Caco-2 (cell line): Measurements from ENCODE around the gene XXYLT1. TPM values are rescaled to one million over a fixed set of nuclear protein-coding genes. Genes with fewer than 3 reads are reported as not detected.

Experiments
- BruUV-seq: library from RNA; stranded (reverse); fragments of 400-500 nt; replicated peaks from 2 replicates; lab custom pipeline; 2021; lab: Mats Ljungman, UMichigan
- CTCF ChIA-PET: fragments of 300-600 bp; sonication (Branson Sonifier 250); formaldehyde crosslinking; loops from one replicate; lab custom pipeline; 2022; ENCODE audit warnings: antibody characterized with exemption; lab: Charles Lee
- POLR2A ChIA-PET: fragments of 300-600 bp; sonication (Branson Sonifier 250); formaldehyde crosslinking; loops from one replicate; lab custom pipeline; 2022; ENCODE audit warnings: antibody characterized with exemption; lab: Charles Lee
- DNase-seq, 2 experiments: peaks; one replicate each; pipeline versions ENCODE4 v3.0.0 to v3.0.0-alpha.2; 2020 to 2022
- H3K27me3 ChIP-seq: replicated peaks from 2 replicates; pipeline ENCODE4 v1.6.0; 2011; ENCODE audit warnings: low read length; ENCODE audit not compliant: control insufficient read depth, insufficient read depth
- H3K36me3 ChIP-seq: 2 replicates; pipeline ENCODE4 v1.5.1; 2011; ENCODE audit warnings: low read length; ENCODE audit not compliant: control insufficient read depth, insufficient read depth
- H3K4me1 ChIP-seq: fragments of 250-450 bp; sonication (Bioruptor Pico); 2 replicates; pipeline ENCODE4 v1.5.1; 2020; ENCODE audit warnings: mild to moderate bottlenecking
- H3K4me3 ChIP-seq: 2 replicates; pipeline ENCODE4 v1.5.1; 2011; ENCODE audit warnings: low read depth, mild to moderate bottlenecking, control low read depth, low read length
- H3K9me3 ChIP-seq: fragments of 250-450 bp; sonication (Bioruptor Pico); 2 replicates; pipeline ENCODE4 v1.5.1; 2020; ENCODE audit warnings: mild to moderate bottlenecking, moderate library complexity
- H3K27ac Mint-ChIP-seq: one replicate; pipeline ENCODE4 v1.8.0; 2022; ENCODE audit warnings: mixed read lengths; ENCODE audit not compliant: unreplicated experiment
- H3K27me3 Mint-ChIP-seq: one replicate; pipeline ENCODE4 v1.8.0; 2022; ENCODE audit warnings: mixed read lengths; ENCODE audit not compliant: insufficient read depth, unreplicated experiment
- H3K36me3 Mint-ChIP-seq: one replicate; pipeline ENCODE4 v1.8.0; 2022; ENCODE audit warnings: mild to moderate bottlenecking, mixed read lengths; ENCODE audit not compliant: insufficient read depth, unreplicated experiment
- H3K4me1 Mint-ChIP-seq: one replicate; pipeline ENCODE4 v1.8.0; 2022; ENCODE audit warnings: low read depth, mixed read lengths; ENCODE audit not compliant: unreplicated experiment
- H3K4me3 Mint-ChIP-seq: one replicate; pipeline ENCODE4 v1.8.0; 2022; ENCODE audit warnings: mild to moderate bottlenecking, moderate library complexity, mixed read lengths; ENCODE audit not compliant: unreplicated experiment
- H3K9me3 Mint-ChIP-seq: one replicate; pipeline ENCODE4 v1.8.0; 2022; ENCODE audit warnings: mixed read lengths; ENCODE audit not compliant: unreplicated experiment
- intact Hi-C: fragments of 100-400 bp; cut with micrococcal nuclease; formaldehyde crosslinking; loops from one replicate; pipeline ENCODE4 v1.10.0; 2022; ENCODE audit not compliant: unreplicated experiment
- total RNA-seq: library from RNA; stranded (reverse); gene quantifications from 2 replicates; pipeline ENCODE4 v1.2.3, GENCODE V29; 2022
- TF ChIP-seq, protein P1 (sequence below), 2 experiments: fragments of 200-600 bp in 1 of 2; IDR thresholded peaks; 1 replicate in 1 of 2; 2 replicates in 1 of 2; pipeline versions ENCODE4 v1.5.1 to v1.8.0; 2011 to 2022; ENCODE audit warnings: antibody characterized with exemption in 1 of 2, control low read depth in 1 of 2, inconsistent platforms in 1 of 2, low read depth in 1 of 2, low read length in 1 of 2, mild to moderate bottlenecking in 1 of 2, moderate library complexity in 1 of 2; ENCODE audit not compliant: insufficient read depth in 1 of 2, severe bottlenecking in 1 of 2, unreplicated experiment in 1 of 2

XXYLT1 gene
- total RNA-seq, 1 experiment from 2014 or later, result 14.2 TPM

DNA sequence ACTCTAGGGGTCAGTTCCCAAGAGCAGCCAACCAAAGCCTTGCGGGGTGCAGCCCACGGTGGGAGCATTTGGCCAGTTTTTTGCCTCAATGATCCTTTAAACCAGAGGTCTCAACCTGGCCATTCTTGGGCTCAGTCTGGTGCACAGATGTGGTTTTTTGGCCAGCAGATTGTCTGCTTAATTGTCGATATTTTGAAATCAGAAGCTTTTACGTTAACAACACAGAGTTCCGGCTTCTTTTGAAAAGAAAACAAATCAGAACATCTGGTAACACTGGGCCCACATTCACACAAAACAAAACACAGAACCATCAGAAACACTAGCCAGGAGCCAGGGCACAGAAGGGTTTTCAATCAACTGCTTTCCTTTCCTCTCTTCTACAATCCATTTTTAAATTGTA, 127.7 kb downstream of the XXYLT1 start:
- ChIA-PET CTCF (no interaction called here), POLR2A (no interaction called here)
- intact Hi-C loops, result no loop called here
- Mint-ChIP-seq H3K9me3 (peaks cover 10% of the 10 kb centered on the region), H3K27ac (no peak overlapping the region), H3K36me3 (no peaks in the 10 kb centered on the region), H3K27me3 (no peaks in the 10 kb centered on the region), H3K4me3 (no peak overlapping the region), H3K4me1 (peaks cover 8% of the 10 kb centered on the region)
- no peaks in the 10 kb centered on the region for H3K27me3 ChIP-seq
- TF ChIP-seq, protein P1, sequence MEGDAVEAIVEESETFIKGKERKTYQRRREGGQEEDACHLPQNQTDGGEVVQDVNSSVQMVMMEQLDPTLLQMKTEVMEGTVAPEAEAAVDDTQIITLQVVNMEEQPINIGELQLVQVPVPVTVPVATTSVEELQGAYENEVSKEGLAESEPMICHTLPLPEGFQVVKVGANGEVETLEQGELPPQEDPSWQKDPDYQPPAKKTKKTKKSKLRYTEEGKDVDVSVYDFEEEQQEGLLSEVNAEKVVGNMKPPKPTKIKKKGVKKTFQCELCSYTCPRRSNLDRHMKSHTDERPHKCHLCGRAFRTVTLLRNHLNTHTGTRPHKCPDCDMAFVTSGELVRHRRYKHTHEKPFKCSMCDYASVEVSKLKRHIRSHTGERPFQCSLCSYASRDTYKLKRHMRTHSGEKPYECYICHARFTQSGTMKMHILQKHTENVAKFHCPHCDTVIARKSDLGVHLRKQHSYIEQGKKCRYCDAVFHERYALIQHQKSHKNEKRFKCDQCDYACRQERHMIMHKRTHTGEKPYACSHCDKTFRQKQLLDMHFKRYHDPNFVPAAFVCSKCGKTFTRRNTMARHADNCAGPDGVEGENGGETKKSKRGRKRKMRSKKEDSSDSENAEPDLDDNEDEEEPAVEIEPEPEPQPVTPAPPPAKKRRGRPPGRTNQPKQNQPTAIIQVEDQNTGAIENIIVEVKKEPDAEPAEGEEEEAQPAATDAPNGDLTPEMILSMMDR (IDR thresholded peaks at IDR 0.05; ENCODE audit: insufficient read depth in 1 of 2, low read depth in 1 of 2, low read length in 1 of 2, severe bottlenecking in 1 of 2, unreplicated experiment in 1 of 2), result no peak
- peaks cover 6% of the 10 kb centered on the region; the same call in 1 of the 2 replicates for H3K9me3 ChIP-seq
- BruUV-seq, result no TSS peak
- no peaks in the 10 kb centered on the region for H3K36me3 ChIP-seq
- H3K4me3 ChIP-seq, result no peak overlapping the region
- no peak for DNase-seq
- H3K4me1 ChIP-seq, result peaks cover 9% of the 10 kb centered on the region; the same call in 1 of the 2 replicates

DNA sequence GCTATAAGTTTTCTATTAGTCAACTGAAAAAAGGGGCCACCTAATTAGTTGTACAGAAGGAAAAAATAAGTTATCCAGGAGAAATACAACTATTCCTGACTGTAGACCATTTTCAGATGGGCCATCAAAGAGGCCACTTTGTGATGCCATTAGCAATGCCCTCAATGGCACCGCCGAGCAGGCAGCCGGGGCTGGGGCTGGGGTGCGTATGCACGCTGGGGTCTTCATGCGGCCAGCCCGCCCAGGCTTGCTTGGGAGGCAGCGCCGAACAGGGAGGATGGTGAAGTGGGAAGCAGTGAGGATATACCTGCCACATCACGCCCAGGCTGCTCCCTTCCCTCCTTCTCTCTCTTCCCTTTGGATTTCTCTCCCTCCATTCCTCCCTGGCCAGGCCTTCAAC, 128.4 kb downstream of the XXYLT1 start:
- Histone ChIP-seq H3K9me3 (peaks cover 6% of the 10 kb centered on the region; the same call in 1 of the 2 replicates), H3K4me1 (peaks cover 9% of the 10 kb centered on the region; the same call in 1 of the 2 replicates), H3K27me3 (no peaks in the 10 kb centered on the region), H3K4me3 (no peak overlapping the region), H3K36me3 (no peaks in the 10 kb centered on the region)
- peaks cover 8% of the 10 kb centered on the region for H3K4me1 Mint-ChIP-seq
- H3K4me3 Mint-ChIP-seq, result no peak overlapping the region
- ChIA-PET POLR2A (no interaction called here), CTCF (no interaction called here)
- H3K9me3 Mint-ChIP-seq, result peaks cover 10% of the 10 kb centered on the region
- TF ChIP-seq, protein P1 (IDR thresholded peaks at IDR 0.05; ENCODE audit: insufficient read depth in 1 of 2, low read depth in 1 of 2, low read length in 1 of 2, severe bottlenecking in 1 of 2, unreplicated experiment in 1 of 2), result no peak
- H3K27me3 Mint-ChIP-seq, result no peaks in the 10 kb centered on the region
- no peak for DNase-seq
- no TSS peak for BruUV-seq
- intact Hi-C loops, result no loop called here
- H3K27ac Mint-ChIP-seq, result no peak overlapping the region
- no peaks in the 10 kb centered on the region for H3K36me3 Mint-ChIP-seq

DNA sequence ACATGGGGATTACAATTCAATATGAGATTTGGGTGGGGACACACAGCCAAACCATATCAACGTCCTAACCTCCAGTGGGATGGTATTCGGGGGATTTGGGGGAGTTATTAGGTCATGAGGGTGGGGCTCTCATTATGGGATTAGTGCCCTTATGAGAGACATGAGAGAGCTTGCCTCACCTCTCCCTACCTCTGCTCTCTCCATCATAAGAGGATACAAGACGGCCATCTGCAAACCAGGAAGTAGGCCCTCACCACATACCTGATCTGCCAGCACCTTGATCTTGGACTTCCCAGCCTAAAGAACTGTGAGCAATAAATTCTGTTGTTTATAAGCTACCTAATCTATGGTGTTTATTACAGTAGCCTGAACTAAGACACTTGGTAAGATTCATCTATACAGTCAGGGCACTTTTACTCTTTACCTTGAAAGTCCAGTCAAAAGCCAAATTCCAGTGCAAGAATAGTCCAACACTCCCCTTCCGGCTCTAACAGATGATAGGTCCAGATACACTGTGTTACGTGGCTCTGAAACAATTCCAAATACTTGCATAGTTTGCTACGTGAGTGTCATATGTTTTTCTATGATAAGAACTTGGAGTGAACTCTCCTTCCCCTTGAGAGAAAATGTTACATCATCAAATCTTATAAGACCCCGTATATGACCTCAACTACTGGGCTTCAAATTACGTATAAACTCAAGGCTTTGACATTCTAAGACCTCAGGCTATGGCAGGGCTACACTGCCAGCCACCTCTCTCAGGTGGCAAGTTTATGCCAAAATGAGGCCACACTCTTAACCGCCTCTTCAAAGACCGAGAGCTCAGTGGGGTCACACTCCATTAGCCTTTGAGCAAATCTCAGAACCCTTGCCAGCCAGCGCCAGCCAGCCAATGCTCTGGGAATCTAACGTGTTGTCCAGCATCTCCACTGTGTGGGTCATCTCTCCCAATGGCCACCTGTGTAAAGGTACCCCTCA, 129.9 kb downstream of the XXYLT1 start:
- intact Hi-C loops, result no loop called here
- H3K4me1 Mint-ChIP-seq, result peaks cover 8% of the 10 kb centered on the region
- Histone ChIP-seq H3K9me3 (peaks cover 6% of the 10 kb centered on the region; the same call in 1 of the 2 replicates), H3K27me3 (no peaks in the 10 kb centered on the region), H3K4me3 (no peak overlapping the region), H3K36me3 (no peaks in the 10 kb centered on the region), H3K4me1 (peaks cover 9% of the 10 kb centered on the region; the same call in 1 of the 2 replicates)
- ChIA-PET CTCF (no interaction called here), POLR2A (no interaction called here)
- BruUV-seq, result no TSS peak
- TF ChIP-seq, protein P1 (IDR thresholded peaks at IDR 0.05; ENCODE audit: insufficient read depth in 1 of 2, low read depth in 1 of 2, low read length in 1 of 2, severe bottlenecking in 1 of 2, unreplicated experiment in 1 of 2), result no peak
- no peak overlapping the region for H3K4me3 Mint-ChIP-seq
- peaks cover 10% of the 10 kb centered on the region for H3K9me3 Mint-ChIP-seq
- no peak overlapping the region for H3K27ac Mint-ChIP-seq
- DNase-seq, result no peak
- H3K27me3 Mint-ChIP-seq, result no peaks in the 10 kb centered on the region
- no peaks in the 10 kb centered on the region for H3K36me3 Mint-ChIP-seq
